Upper lobe of left lung (tissue), 4 donors: ENCODE results near the gene NPIPB8.
"Not testable (repeated sequence)": the region's sequence is repeated elsewhere in the genome, so short reads cannot be mapped to it uniquely, and the experiment has no call there.

Experiments
- CTCF ChIP-seq, 6 experiments: fragments of 450-650 bp in 4 of 6; fragments of 200-600 bp in 2 of 6; sonication (generic) in 2 of 6; IDR thresholded peaks; one replicate each; pipeline ENCODE4 v1.5.1; 2016 to 2019; ENCODE audit warnings: antibody characterized with exemption in 6 of 6
- EP300 ChIP-seq, 4 donors: sonication (generic); formaldehyde crosslinking; IDR thresholded peaks; one replicate each; pipeline ENCODE4 v1.5.1; 2017; ENCODE audit warnings: antibody characterized with exemption in 4 of 4, control low read depth in 2 of 4
- POLR2A ChIP-seq, 4 donors: fragments of 450-650 bp; IDR thresholded peaks; one replicate each; pipeline ENCODE4 v1.5.1; 2016 to 2017; ENCODE audit warnings: antibody characterized with exemption in 4 of 4, mild to moderate bottlenecking in 2 of 4
- POLR2AphosphoS5 ChIP-seq, 2 donors: sonication (generic); formaldehyde crosslinking; IDR thresholded peaks; one replicate each; pipeline ENCODE4 v1.5.1; 2017; ENCODE audit warnings: antibody characterized with exemption in 2 of 2

- TF ChIP-seq EP300, CTCF, POLR2A, POLR2AphosphoS5 (IDR thresholded peaks at IDR 0.05): not testable (repeated sequence)
These were observed 17.5 kb upstream of the NPIPB8 start for GRCh38 chr16:28620316-28620715.
